OCI-LY3 (cell line): ENCODE data around the gene TBC1D23.

Experiments used
- H2AFZ ChIP-seq: fragments of 200-600, 300-600 bp; shearing (Covaris generic); 2 replicates; pipeline ENCODE4 v1.6.0; 2014; ENCODE audit warnings: antibody characterized with exemption, low read depth, low read length
- H3K27ac ChIP-seq: fragments of 200-600, 300-600 bp; sonication (generic); 2 replicates; pipeline ENCODE4 v1.5.1; 2014; ENCODE audit warnings: mild to moderate bottlenecking, low read length, moderate library complexity, mixed read lengths
- H3K27me3 ChIP-seq: fragments of 200-600, 300-600 bp; sonication (generic); 2 replicates; pipeline ENCODE4 v1.6.1; 2014; ENCODE audit warnings: low read depth, low read length, mixed read lengths
- H3K36me3 ChIP-seq: fragments of 200-600, 300-600 bp; sonication (generic); replicated peaks from 2 replicates; pipeline ENCODE3; 2014; ENCODE audit warnings: low read depth, low read length, mixed read lengths
- H3K4me1 ChIP-seq: fragments of 300-600, 200-600 bp; sonication (generic); 2 replicates; pipeline ENCODE4 v1.6.1; 2014; ENCODE audit warnings: low read length, mixed read lengths
- H3K4me2 ChIP-seq: fragments of 200-600, 300-600 bp; sonication (generic); 2 replicates; pipeline ENCODE4 v1.6.1; 2014; ENCODE audit warnings: low read length, mixed read lengths
- H3K4me3 ChIP-seq: fragments of 300-600, 200-600 bp; sonication (generic); 2 replicates; pipeline ENCODE4 v1.5.1; 2014; ENCODE audit warnings: antibody characterized with exemption, mild to moderate bottlenecking, low read length, moderate library complexity
- H3K79me2 ChIP-seq: fragments of 300-600, 200-600 bp; shearing (Covaris generic); 2 replicates; pipeline ENCODE4 v1.6.1; 2014; ENCODE audit warnings: mild to moderate bottlenecking, low read length, mixed read lengths
- H3K9ac ChIP-seq: fragments of 300-600, 200-600 bp; shearing (Covaris generic); 2 replicates; pipeline ENCODE4 v1.6.0; 2014; ENCODE audit warnings: mild to moderate bottlenecking, low read length, moderate library complexity
- H3K9me3 ChIP-seq: fragments of 200-600, 300-600 bp; shearing (Covaris generic); 2 replicates; pipeline ENCODE4 v1.6.1; 2014; ENCODE audit warnings: low read length, mixed read lengths; ENCODE audit not compliant: insufficient read depth
- H4K20me1 ChIP-seq: fragments of 200-600, 300-600 bp; sonication (generic); 2 replicates; pipeline ENCODE4 v1.6.1; 2016; ENCODE audit warnings: low read length, mixed read lengths; ENCODE audit not compliant: insufficient read depth
- CTCF ChIP-seq: fragments of 200-600, 300-600 bp; sonication (generic); IDR thresholded peaks from 2 replicates; pipeline ENCODE4 v1.5.1; 2014; ENCODE audit warnings: antibody characterized with exemption, low read length, low read depth
- EZH2phosphoT487 ChIP-seq: fragments of 200-600 bp; shearing (Covaris generic); IDR thresholded peaks from 2 replicates; pipeline ENCODE4 v1.6.1; 2018; ENCODE audit warnings: antibody characterized with exemption, mixed run types, low read depth

TBC1D23 gene

GRCh38 chr3:100263583-100263982 lies 2.8 kb downstream of the TBC1D23 start:
- H3K79me2 ChIP-seq: peaks cover 35% of the 10 kb centered on the region

GRCh38 chr3:100264242-100264641 lies 3.5 kb downstream of the TBC1D23 start:
- TF ChIP-seq CTCF (no peak), EZH2phosphoT487 (no peak)
- Histone ChIP-seq H3K27ac (no peak overlapping the region), H4K20me1 (0 out of 2 replicates have a peak, but pooled peaks cover 8% of the 10 kb centered on the region), H3K4me2 (no peak overlapping the region), H3K27me3 (no peaks in the 10 kb centered on the region), H3K9me3 (no peaks in the 10 kb centered on the region), H3K36me3 (no peaks in the 10 kb centered on the region), H3K79me2 (peaks cover 35% of the 10 kb centered on the region), H2AFZ (no peak overlapping the region), H3K9ac (no peak overlapping the region), H3K4me3 (no peak overlapping the region), H3K4me1 (peaks cover 13% of the 10 kb centered on the region)

More at GRCh38 chr3:100263583-100263982, 2.8 kb downstream of the TBC1D23 start:
- Histone ChIP-seq H3K4me2 (no peak overlapping the region), H3K4me1 (peaks cover 13% of the 10 kb centered on the region), H2AFZ (no peak overlapping the region), H3K9me3 (no peaks in the 10 kb centered on the region), H3K9ac (no peak overlapping the region), H3K27ac (no peak overlapping the region), H3K4me3 (no peak overlapping the region), H4K20me1 (0 out of 2 replicates have a peak, but pooled peaks cover 7% of the 10 kb centered on the region), H3K27me3 (no peaks in the 10 kb centered on the region), H3K36me3 (no peaks in the 10 kb centered on the region)
- no peak for TF ChIP-seq CTCF

- Histone ChIP-seq H3K9ac (no peak overlapping the region), H3K36me3 (no peaks in the 10 kb centered on the region), H3K9me3 (no peaks in the 10 kb centered on the region), H3K4me1 (peaks cover 11% of the 10 kb centered on the region), H3K79me2 (peaks cover 35% of the 10 kb centered on the region), H3K27me3 (no peaks in the 10 kb centered on the region), H4K20me1 (peaks cover 10% of the 10 kb centered on the region; the same call in 1 of the 2 replicates), H2AFZ (no peak overlapping the region), H3K27ac (no peak overlapping the region), H3K4me3 (no peak overlapping the region), H3K4me2 (no peak overlapping the region)
- no peak for TF ChIP-seq EZH2phosphoT487
- no peak for TF ChIP-seq CTCF
Measured at GRCh38 chr3:100265016-100265415, 4.2 kb downstream of the TBC1D23 start.

GRCh38 chr3:100266531-100266930 lies 5.7 kb downstream of the TBC1D23 start:
- H3K79me2 ChIP-seq: peaks cover 29% of the 10 kb centered on the region
- H3K36me3 ChIP-seq: no peaks in the 10 kb centered on the region
- no peaks in the 10 kb centered on the region for H3K27me3 ChIP-seq
- no peak overlapping the region for H3K4me2 ChIP-seq
- no peak overlapping the region for H3K9ac ChIP-seq
- H3K4me3 ChIP-seq: no peak overlapping the region
- H3K9me3 ChIP-seq: no peaks in the 10 kb centered on the region
- H3K27ac ChIP-seq: no peak overlapping the region
- TF ChIP-seq CTCF: no peak
- H2AFZ ChIP-seq: no peak overlapping the region
- H3K4me1 ChIP-seq: peaks cover 7% of the 10 kb centered on the region
- H4K20me1 ChIP-seq: peaks cover 13% of the 10 kb centered on the region; the same call in 1 of the 2 replicates
